Left cardiac atrium (tissue), 4 donors: ENCODE results near the gene ZNF783. TPM values are rescaled to one million over a fixed set of nuclear protein-coding genes. Genes with fewer than 3 reads are reported as not detected.

Experiments
- ATAC-seq, 2 donors: fragments of 200-7000 bp; cut with Tn5 transposase; one replicate each; pipeline ENCODE4 v1.9.1; 2020; ENCODE audit warnings: mild to moderate bottlenecking in 2 of 2, moderate library complexity in 2 of 2
- DNase-seq: peaks from one replicate; pipeline ENCODE4 v3.0.0-alpha.2; 2020
- intact Hi-C, 2 donors: fragments of 100-400 bp; cut with DNase I; formaldehyde crosslinking; loops; one replicate each; pipeline versions ENCODE4 v1.14.1 to v1.15.1; 2022 to 2023
- total RNA-seq, 2 donors: library from RNA; stranded (reverse); fragmentation: NEBNext Ultra II Directional; extraction: Animal tissue kit (Norgen Biotek cat#: 25700); gene quantifications; one replicate each; pipeline ENCODE4 v1.2.1, GENCODE V29; 2021
- donor health status: DM: no; HTN: yes; CAD: no.
- donor health status: DM: no; HTN: yes; CAD: no; lungs with severe emphysema.
- donor health status: DM: yes; HTN: yes; CAD: no.
- donor health status: Dilated cardiomyopathy.

The ZNF783 gene
- total RNA-seq, 2 donors from 2014 or later, result 5.8 to 8.6 TPM

- ATAC-seq (no peak), DNase-seq (no peak)
- intact Hi-C loops, result no loop called here
These were observed 32.1 kb downstream of the ZNF783 start for GRCh38 chr7:149293946-149294633.

GRCh38 chr7:149294634-149295480 is 32.9 kb downstream of the ZNF783 start:
- ATAC-seq (no peak), DNase-seq (no peak)
- intact Hi-C loops, result no loop called here

- DNase-seq (no peak), ATAC-seq (no peak)
- intact Hi-C loops, result no loop called here
These were observed 33.5 kb downstream of the ZNF783 start for GRCh38 chr7:149295481-149295850.

GRCh38 chr7:149296368-149296767 is 34.4 kb downstream of the ZNF783 start:
- DNase-seq (no peak), ATAC-seq (no peak)
- intact Hi-C loops, result no loop called here

- ATAC-seq (no peak), DNase-seq (no peak)
- intact Hi-C loops, result no loop called here
These were observed 35.2 kb downstream of the ZNF783 start for GRCh38 chr7:149297034-149297755.

GRCh38 chr7:149300620-149301285 is 38.8 kb downstream of the ZNF783 start:
- DNase-seq (no peak), ATAC-seq (no peak)
- intact Hi-C loops, result no loop called here

- no peak for ATAC-seq
- DNase-seq, result no peak
These were observed 40.2 kb downstream of the ZNF783 start for GRCh38 chr7:149302222-149302621.

GRCh38 chr7:149302865-149303264 is 40.9 kb downstream of the ZNF783 start:
- intact Hi-C loops, result no loop called here
- ATAC-seq (no peak), DNase-seq (no peak)

More at GRCh38 chr7:149302222-149302621, 40.2 kb downstream of the ZNF783 start:
- intact Hi-C loops, result no loop called here

- ATAC-seq (no peak), DNase-seq (no peak)
- intact Hi-C loops, result no loop called here
These were observed 42.0 kb downstream of the ZNF783 start for GRCh38 chr7:149304006-149304405.

GRCh38 chr7:149306854-149307253 is 44.9 kb downstream of the ZNF783 start:
- intact Hi-C loops, result no loop called here
- ATAC-seq, result no peak
- DNase-seq, result no peak

- intact Hi-C loops, result no loop called here
- ATAC-seq (no peak), DNase-seq (no peak)
These were observed 45.9 kb downstream of the ZNF783 start for GRCh38 chr7:149307775-149308501.

GRCh38 chr7:149310113-149310836 is 48.3 kb downstream of the ZNF783 start:
- ATAC-seq, result peak in 1 of 2 donors; percentile 72
- no peak for DNase-seq
- intact Hi-C loops, result no loop called here

GRCh38 chr7:149310990-149311573 is 49.1 kb downstream of the ZNF783 start:
- no peak for DNase-seq
- no peak for ATAC-seq
- intact Hi-C loops, result no loop called here

- intact Hi-C loops, result no loop called here
- ATAC-seq, result no peak
These were observed 52.0 kb downstream of the ZNF783 start for GRCh38 chr7:149313981-149314380.

GRCh38 chr7:149316606-149317005 is 54.6 kb downstream of the ZNF783 start:
- ATAC-seq, result no peak
- DNase-seq, result no peak
- intact Hi-C loops, result no loop called here

More at GRCh38 chr7:149313981-149314380, 52.0 kb downstream of the ZNF783 start:
- no peak for DNase-seq

GRCh38 chr7:149317496-149317895 is 55.5 kb downstream of the ZNF783 start:
- intact Hi-C loops, result no loop called here
- no peak for DNase-seq
- ATAC-seq, result no peak

- intact Hi-C loops, result no loop called here
- no peak for DNase-seq
- no peak for ATAC-seq
These were observed 56.1 kb downstream of the ZNF783 start for GRCh38 chr7:149317986-149318672.
